A549 (cell line): ENCODE results near the gene DUSP10.

Experiments
- CTCF ChIP-seq: fragments of >200 bp; sonication (Bioruptor Twin); formaldehyde crosslinking; IDR thresholded peaks from 3 replicates; pipeline ENCODE4 v1.5.1; 2016
- EP300 ChIP-seq, 2 experiments: fragments of >200 bp; sonication (Bioruptor Twin); formaldehyde crosslinking; IDR thresholded peaks; 2 replicates in 1 of 2; 3 replicates in 1 of 2; pipeline ENCODE4 v1.6.1; 2016 to 2017
- ESRRA ChIP-seq: fragments of 150-350 bp; IDR thresholded peaks from 2 replicates; pipeline ENCODE4 v1.6.1; 2014; ENCODE audit warnings: mild to moderate bottlenecking, low read length, borderline replicate concordance
- HDAC2 ChIP-seq: fragments of 200-600 bp; sonication (generic); IDR thresholded peaks from 2 replicates; pipeline ENCODE4 v1.6.1; 2016
- JUN ChIP-seq, 2 experiments: fragments of >200 bp; sonication (Bioruptor Twin); formaldehyde crosslinking; IDR thresholded peaks; 2 replicates in 1 of 2; 3 replicates in 1 of 2; pipeline ENCODE4 v1.6.1; 2016 to 2017
- KDM1A ChIP-seq: fragments of 200-600 bp; sonication (generic); IDR thresholded peaks from 2 replicates; pipeline ENCODE4 v1.6.1; 2016; ENCODE audit warnings: low read depth, mild to moderate bottlenecking
- PHF8 ChIP-seq: fragments of 200-600 bp; sonication (generic); IDR thresholded peaks from 2 replicates; pipeline ENCODE4 v1.6.1; 2016; ENCODE audit warnings: low read depth, mild to moderate bottlenecking, antibody characterized with exemption, moderate library complexity, borderline replicate concordance
- POLR2A ChIP-seq: IDR thresholded peaks from 2 replicates; pipeline ENCODE4 v1.6.1; 2012; ENCODE audit warnings: mild to moderate bottlenecking, low read length
- REST ChIP-seq: fragments of 200-600 bp; sonication (generic); IDR thresholded peaks from 2 replicates; pipeline ENCODE4 v1.6.1; 2016; ENCODE audit warnings: antibody characterized with exemption, mild to moderate bottlenecking, moderate library complexity
- SREBF2 ChIP-seq: fragments of 450-650 bp; IDR thresholded peaks from 2 replicates; pipeline ENCODE4 v1.6.1; 2014; ENCODE audit warnings: mild to moderate bottlenecking, moderate library complexity
- TFCP2L1 ChIP-seq: fragments of 250-450 bp; sonication (Bioruptor Pico); IDR thresholded peaks from 2 replicates; pipeline ENCODE4 v1.5.0; 2021; ENCODE audit warnings: mild to moderate bottlenecking

- no peak for TF ChIP-seq EP300 (IDR thresholded peaks at IDR 0.05)
- no peak for TF ChIP-seq ESRRA
- no peak for TF ChIP-seq KDM1A
- TF ChIP-seq PHF8: no peak
- TF ChIP-seq CTCF: no peak
- TF ChIP-seq REST: no peak
- TF ChIP-seq POLR2A: no peak
- no peak for TF ChIP-seq TFCP2L1 (CRISPR knock-in tag)
- TF ChIP-seq SREBF2: no peak
- no peak for TF ChIP-seq JUN (IDR thresholded peaks at IDR 0.05)
- no peak for TF ChIP-seq HDAC2
Measured at GRCh38 chr1:221706191-221706590, 35.7 kb downstream of the DUSP10 start.
